GM12874 (cell line): Measurements from ENCODE around the gene TPCN2.

Experiments used
- CTCF ChIP-seq: IDR thresholded peaks from 2 replicates; pipeline ENCODE4 v1.5.1; 2011; ENCODE audit warnings: low read depth, mild to moderate bottlenecking, control low read depth, low read length, moderate library complexity; ENCODE audit not compliant: insufficient read depth

The TPCN2 gene

DNA sequence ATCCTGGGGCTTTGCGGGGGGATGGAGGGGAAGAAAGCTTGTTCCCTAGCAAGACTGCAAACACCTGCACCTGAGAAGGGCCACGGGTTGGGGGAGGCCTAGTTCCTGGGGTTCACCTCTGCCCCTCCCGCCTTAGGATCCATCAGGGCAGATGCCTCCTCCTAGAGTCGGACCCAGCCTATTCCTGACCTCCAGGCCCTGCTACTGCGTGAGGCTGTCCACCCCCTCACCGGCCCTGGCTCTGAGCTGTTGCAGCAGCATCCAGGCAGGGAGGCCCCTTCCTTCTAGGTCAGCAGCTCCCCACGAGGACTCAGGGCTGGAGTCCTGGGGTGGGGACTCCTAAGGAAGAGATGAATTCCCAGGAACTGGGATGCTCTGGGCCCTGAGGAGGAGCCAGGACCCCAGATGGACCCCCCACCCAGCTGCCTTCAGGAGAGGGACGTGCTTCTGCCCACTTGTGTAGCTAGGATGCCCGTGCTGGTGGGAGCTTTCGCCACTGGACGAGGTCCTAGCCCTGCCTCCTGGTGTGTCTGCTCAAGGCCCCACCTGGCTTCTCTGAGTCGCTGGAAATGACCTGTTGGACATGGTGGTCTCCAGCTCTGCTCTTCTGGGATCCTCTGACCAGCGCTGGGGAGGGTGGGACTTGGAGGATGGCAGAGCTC lies 46.0 kb upstream of the TPCN2 start:
- TF ChIP-seq CTCF = no peak

GRCh38 chr11:69003301-69003865 lies 45.3 kb upstream of the TPCN2 start:
- TF ChIP-seq CTCF = no peak

GRCh38 chr11:69003866-69004367 lies 44.8 kb upstream of the TPCN2 start:
- TF ChIP-seq CTCF = no peak

DNA sequence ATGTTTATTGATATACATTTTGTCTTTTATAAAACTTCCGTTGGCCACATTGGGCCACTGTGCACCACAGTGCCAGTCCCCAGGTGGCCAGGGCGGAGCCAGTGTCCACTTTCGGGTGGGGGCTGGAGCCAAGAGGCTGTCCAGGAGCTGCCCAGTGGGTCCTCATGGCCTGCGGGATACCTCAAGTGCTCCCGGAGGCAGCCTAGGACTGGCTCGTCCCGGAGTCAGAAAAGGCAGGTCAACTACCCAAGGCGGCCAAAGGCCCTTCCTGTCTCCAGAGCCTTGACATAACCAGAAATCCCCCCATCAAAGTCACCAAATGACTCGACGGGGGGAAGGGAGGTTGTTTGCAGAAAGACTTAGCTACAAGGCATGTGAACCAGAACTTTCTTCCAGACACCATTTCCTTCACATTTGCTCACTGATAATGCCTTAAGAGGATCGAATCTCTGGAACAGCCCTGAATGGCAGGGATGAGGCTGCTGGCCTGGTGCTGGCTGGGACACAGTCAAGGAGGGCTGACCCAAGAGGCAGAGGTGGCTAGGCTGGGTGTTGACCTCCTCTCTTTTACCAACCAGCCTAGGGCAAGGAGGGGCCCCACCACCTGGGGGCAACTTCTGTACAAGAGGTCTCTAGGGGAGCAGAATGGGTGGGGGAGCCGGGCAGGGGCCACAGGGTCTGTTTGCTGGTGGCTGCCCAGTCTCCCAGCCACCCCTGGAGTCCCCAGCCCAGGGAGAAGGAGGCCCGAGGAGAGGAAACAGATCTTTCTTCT lies 44.1 kb upstream of the TPCN2 start:
- no peak for TF ChIP-seq CTCF

GRCh38 chr11:69005183-69005630 lies 43.5 kb upstream of the TPCN2 start:
- no peak for TF ChIP-seq CTCF

DNA sequence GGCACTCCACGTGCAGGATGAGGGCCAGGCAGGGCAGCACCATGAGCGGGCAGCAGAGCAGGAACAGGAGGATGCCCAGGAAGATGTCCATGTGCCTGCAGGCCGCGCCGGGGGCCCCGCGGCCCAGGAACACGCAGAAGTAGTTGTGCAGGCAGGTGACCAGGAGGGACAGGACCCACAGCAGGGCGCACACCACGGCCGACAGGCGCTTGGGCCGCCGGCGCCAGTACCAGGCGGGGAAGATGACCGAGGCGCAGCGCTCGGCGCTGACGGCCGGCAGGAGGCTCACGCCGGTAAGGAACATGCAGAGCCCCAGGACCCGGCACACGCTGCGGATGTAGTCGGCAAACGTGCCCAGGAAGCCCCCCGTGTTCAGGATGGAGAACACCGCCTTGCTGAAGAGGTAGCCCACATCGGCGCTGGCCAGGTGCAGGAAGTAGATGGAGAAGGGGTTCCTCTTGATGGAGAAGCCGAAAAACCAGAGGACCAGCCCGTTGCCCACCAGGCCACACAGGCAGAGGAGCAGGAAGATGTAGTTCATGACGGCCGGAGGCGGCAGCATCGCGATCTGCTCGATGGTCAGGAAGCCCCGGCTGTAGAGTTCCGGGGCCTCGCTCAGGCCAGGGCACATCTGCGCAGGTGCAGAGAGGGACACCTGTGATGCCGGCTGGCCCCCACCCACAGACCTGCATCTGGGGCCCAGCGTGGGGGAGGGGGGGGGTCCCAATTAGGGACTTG lies 42.9 kb upstream of the TPCN2 start:
- TF ChIP-seq CTCF = no peak

DNA sequence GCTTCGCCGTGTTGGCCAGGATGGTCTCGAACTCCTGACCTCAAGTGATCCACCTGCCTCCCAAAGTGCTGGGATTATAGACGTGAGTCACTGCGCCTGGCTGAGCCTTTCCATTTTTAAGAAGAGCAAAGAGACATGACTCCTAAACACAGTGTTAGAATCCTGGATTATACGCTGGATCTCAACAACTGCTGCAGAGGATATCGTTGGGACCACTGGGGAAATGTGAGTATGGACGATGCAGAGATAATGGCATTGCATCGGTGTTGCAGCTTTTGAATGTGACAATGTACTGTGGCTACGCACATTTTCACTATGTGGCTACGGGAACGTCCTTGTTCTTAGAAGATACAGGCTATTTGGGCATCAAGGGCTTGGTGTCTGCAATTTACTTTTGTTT lies 41.9 kb upstream of the TPCN2 start:
- TF ChIP-seq CTCF = no peak
